HG03175 (cell line): ENCODE data around the gene HLA-DPA1.

Experiments
- ATAC-seq: cut with Tn5 transposase; IDR thresholded peaks from one replicate; pipeline ENCODE4 v1.9.1; 2021; ENCODE audit warnings: mild to moderate bottlenecking, moderate library complexity; ENCODE audit not compliant: unreplicated experiment

The HLA-DPA1 gene

DNA sequence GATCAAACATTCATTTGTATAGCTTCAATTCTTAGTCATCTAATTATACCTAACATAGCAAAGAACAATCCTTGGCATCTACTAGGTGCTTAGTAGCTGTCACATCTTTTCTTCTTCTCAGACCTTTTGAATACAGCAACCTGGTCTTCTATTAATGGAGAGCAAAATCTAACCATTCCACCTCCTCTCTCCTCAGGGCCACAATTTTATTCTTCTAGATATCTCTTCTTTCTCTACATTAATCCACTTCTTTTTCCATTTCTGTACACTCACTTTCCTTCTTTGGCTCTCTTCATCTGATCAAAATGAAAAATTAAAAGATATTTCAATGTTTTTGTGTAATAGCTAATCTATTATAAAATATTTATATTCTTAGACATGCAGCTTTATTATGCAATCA, 55.0 kb downstream of the HLA-DPA1 start:
- no peak for ATAC-seq

DNA sequence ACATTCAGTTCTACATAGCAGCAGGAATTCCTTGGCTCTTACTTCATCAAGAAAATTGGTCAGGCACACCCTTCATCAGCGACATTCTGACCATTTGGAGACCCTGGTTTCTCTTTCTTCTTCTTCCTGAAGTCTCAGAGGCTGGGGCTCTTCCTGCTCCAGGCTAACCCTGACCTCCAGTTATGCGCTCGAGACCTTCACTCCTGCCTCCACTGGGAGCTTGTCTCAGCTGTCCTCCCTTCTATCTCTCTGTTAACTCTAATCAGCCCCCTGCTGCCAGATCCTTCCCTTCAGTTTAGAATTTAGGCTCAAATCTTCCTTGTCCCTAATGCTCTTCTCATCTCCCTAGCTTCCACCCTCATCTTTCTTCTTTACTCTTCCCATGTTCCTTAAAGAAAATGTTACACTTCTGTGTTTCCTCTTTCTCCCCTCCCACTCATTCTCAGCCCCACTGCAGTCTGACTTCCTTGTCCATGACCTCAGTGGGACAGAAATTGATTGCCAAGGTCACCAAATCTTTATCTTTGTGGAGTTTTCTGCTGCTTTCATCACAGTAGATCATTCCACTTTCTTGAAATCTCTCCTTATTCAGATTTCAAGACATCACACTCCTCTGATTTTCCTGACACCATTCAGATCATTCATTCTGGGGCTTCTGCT, 55.6 kb downstream of the HLA-DPA1 start:
- no peak for ATAC-seq

DNA sequence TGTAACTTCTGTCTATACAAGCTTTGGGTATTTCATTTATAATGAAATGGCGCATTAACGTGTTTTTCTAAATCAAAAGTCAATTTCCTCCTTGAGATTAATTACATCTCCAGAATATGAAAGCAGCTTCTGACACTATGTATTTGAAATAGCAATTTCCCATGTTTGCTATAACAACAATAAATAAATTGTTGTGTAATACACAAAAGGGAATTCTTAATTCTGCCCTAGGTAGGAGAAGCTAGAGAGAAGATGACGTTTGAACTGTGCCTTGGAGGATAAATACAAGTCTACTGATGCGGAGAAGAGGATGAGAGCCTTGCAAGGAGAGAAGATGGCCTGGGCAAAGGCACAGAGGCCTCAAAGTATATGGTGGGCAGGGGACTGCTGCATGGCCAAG, 56.4 kb downstream of the HLA-DPA1 start:
- ATAC-seq, result no peak

DNA sequence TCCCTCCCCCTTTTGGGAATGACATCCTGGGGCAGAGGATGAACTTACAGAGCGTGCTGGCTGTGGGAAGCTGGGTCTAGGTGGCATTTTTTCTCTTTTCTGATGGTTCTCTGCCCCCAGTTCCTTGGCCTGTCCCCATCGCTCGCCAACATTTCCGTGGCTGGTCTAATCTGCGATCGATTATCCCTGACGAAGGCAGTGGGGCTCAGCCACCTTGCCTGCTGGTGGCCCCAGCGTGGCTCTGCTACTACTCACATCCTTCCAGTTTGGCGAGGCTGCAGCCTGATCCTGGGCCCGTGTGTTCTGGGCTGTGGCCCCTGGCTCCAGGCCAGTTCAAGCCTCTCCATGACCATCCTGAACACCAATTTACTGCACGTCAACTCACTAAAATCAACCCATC, 57.7 kb downstream of the HLA-DPA1 start:
- no peak for ATAC-seq

DNA sequence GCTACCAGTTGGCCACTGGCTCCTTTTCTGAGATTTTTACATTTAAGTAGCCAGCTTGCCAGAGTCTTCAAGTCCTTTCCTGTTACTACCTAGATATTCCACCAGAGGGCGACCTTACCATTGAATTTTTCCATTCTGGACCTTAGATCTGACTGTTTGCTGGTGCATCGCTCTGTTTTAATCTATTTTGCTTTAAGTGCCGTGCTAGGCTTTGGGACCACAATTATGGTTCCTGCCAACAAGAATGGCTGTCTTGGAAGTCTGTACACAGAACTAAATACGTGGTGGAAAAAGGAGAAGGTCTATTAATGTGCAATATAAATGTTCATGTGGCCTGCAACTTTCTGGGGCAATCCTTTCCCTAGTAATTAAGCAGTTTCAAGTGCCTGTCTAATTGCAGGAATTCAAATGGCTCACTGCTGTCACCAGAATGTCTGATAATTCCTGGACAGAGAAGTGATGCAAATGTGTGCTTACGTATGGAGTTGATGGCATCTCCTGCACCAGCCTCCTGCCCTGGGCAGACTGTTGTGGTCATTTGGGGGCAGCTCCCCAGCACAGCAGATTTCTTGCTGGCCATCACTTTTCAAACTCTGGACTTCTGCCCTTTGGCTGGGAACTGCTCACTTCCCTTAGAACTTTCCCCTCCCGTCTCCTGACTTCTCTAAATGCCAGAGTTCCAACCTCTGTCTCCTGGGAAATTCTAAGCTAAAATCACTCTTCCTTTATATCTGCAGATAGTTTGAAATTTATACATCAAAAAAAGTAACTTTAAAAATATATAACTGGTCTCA, 58.4 kb downstream of the HLA-DPA1 start:
- ATAC-seq, result no peak
